NOMO-1 treated with dmso at 0.1 percent for 144 hours (cell line): ENCODE results near the gene DUSP8.
"Not testable (repeated sequence)": the region's sequence is repeated elsewhere in the genome, so short reads cannot be mapped to it uniquely, and the experiment has no call there.

Experiments
- DNase-seq: peaks from one replicate; lab custom pipeline; 2025; ENCODE audit not compliant: unreplicated experiment; lab: John Stamatoyannopoulos, UW

DUSP8 gene

DNA sequence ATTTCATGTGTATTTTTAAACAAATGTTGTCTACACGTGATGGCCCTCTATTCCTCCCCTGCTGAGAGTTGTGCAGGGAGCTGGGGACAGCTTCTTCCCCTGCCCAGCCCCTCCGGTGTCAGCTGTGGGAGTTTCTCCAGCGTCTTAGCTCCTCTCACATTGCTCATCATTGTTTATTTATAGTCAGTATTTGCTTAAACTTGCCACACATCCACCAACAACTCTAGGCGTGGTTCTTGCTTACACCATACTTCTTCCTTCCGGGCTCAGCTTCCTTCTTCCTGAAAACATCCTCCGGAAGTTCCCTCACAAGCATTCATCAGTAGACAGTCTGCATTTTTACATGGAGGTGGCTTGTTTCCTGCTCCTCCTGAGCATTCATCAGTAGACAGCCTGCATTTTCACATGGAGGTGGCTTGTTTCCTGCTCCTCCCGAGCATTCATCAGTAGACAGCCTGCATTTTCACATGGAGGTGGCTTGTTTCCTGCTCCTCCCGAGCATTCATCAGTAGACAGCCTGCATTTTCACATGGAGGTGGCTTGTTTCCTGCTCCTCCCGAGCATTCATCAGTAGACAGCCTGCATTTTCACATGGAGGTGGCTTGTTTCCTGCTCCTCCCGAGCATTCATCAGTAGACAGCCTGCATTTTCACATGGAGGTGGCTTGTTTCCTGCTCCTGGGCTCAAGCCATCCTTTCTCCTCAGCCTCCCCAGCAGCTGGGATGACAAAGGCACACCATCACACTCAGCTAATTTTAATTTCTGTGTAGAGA lies 17.3 kb upstream of the DUSP8 start:
- peak; percentile 78 for DNase-seq

GRCh38 chr11:1586699-1587098 lies 14.6 kb upstream of the DUSP8 start:
- no peak for DNase-seq

DNA sequence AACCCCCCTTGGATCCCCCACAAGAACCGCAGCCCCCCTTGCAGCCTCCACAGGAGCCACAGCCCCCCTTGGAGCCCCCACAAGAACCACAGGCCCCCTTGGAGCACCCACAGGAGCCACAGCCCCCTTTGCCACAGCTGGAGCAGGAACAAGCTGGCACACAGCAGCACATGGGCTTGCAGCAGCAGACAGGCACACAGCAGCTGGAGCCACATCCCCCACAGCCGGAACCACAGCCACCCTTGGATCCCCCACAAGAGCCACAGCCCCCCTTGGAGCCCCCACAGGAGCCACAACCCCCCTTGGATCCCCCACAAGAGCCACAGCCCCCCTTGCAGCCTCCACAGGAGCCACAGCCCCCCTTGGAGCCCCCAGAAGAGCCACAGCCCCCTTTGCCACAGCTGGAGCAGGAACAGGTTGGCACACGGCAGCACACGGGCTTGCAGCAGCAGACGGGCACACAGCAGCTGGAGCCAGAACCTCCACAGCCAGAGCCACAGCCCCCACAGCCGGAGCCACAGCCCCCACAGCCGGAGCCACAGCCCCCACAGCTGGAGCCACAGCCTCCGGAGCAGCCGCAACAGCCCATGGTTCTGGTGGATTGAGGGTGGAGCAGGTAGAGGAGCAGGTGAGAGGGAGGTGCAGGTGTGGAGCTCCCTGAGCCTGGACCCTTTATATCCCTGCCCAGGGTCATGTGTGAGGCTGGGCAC lies 12.7 kb upstream of the DUSP8 start, which contains the start of gene KRTAP5-1:
TSS of gene KRTAP5-1 (minus strand) at position 623 of the 710 bp plus-strand sequence. CDS start at position 589, 34 bp downstream.
- not testable (repeated sequence) for DNase-seq

GRCh38 chr11:1582909-1583308 lies 10.8 kb upstream of the DUSP8 start:
- not testable (repeated sequence) for DNase-seq

DNA sequence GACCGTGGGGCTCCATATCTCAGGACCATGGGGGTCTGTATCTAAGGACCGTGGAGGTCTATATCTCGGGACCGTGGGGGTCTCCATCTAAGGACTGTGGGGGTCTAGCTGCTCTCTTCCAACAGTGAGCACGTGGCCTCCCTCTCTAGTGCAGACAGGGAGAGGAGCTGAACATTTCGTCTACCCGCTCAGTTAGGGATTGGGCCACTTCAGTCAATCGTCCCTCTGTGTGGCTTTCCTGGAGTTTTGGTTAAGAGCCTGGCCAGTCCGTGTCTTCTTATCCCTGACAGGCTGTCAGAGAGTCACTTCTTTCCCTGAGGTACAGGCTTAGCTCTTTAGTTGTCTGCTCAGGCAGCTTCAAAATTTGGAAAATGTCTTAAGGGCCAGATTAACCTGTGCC lies 9.9 kb upstream of the DUSP8 start:
- no peak for DNase-seq

- no peak for DNase-seq
These were observed 4.8 kb upstream of the DUSP8 start for GRCh38 chr11:1576825-1577224.

DNA sequence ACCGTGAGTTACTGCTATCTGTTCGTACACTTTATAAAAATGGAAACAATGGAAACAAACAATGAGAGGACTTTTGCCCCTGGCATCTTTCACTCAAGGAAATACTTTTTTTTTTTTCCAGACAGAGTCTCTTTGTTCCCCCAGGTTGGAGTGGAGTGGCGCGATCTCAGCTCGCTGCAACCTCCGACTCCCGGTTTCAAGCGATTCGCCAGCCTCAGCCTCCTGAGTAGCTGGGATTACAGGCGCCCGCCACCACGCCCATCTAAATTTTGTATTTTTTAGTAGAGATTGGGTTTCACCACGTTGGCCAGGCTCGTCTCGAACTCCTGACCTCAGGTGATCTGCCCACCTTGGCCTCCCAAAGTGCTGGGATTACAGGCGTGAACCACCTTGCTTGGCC lies 3.7 kb upstream of the DUSP8 start:
- DNase-seq, result not testable (repeated sequence)

- DNase-seq, result no peak
These were observed 2.8 kb upstream of the DUSP8 start for GRCh38 chr11:1574933-1575242.

DNA sequence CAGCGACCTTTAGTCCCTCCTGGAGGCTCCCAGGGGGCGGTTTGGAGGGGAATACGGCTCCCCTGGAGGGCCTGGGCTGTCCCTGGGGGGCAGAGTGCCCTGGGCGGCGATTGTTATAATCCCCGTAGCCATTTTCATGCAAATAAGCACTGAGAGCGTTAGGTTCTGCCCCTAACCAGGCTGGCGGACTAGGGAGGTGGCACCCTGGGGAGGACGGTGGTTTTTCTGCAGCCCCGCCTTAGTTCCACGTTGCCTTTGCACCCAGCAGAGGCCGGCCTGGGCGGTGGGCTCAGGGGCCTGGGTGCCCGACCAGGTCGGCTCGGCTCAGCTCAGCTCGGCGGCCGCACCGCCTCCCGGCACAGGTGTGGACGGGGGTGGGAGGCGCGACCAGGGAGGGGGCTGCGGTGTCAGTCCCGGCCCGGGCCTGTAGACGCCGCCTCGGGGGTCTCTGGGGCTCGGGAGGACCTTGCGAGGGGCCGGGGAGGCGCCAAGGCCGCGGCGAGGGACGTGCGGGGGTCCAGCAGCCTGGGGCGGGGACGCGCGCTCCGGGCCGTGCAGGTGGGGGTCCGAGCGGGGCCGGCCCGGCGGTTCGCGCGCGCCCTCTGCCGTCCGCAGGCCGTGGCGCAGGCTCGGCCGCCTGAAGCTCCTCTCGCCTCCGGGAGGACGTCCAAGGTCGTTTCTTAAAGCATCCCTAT lies 2.3 kb upstream of the DUSP8 start:
- no peak for DNase-seq

DNA sequence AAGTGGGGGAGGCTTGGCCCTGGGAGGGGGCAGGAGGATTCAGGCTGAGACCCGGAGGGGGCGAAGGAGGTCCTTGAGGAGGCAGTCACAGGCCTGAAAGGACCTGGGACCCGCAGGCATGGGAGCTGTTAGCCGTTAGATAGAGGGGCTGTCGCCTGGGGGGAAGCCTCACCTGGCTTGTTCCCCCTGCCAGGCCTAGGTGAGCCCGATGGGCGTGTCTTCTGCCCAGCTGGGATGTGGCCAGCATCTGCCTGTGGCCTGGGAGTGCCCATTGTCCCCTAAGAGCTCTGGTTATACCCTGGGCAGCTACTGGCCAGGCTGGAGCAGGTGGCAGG lies 1.8 kb upstream of the DUSP8 start:
- DNase-seq, result no peak

DNA sequence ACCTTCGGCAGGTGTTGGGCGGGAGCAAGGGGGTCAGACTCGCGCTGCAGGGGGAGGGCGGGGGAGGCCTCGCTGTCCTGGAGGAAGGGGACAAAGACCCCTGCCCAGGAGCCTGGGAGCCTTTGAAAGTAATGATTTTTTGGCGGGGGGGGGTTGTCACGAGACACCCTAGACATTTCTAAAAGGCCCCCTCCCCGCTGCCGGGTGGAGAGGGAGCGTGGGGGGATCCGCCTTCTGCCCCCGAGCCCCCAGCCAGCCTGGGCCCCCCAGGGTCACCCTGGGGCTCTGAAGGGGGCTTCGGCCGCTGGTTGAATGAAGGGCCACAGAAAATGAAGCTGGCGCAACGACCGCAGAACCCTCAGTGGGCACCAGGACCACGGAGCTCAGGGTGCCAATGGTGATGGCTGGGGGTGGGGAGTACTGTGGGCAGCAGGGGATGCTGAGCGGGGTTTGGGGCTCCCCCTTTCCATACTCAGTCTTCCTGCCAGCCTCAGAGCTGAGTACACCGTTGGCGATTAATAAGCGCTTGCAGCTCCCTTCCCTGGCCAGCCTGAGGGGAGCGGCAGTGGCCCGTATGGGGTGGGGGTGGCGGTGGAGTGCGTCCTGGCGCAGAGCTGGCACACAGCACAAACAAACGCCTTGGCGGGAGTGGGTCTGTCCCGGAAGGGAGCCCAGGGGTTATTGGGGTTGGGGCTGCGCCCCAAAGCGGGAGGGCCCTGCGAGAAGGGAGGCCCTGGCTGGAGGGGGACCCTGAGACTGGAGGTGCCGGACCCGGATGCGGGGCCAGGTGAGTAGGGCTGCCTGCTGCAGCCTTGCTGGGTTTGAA lies 1.2 kb upstream of the DUSP8 start:
- no peak for DNase-seq

DNA sequence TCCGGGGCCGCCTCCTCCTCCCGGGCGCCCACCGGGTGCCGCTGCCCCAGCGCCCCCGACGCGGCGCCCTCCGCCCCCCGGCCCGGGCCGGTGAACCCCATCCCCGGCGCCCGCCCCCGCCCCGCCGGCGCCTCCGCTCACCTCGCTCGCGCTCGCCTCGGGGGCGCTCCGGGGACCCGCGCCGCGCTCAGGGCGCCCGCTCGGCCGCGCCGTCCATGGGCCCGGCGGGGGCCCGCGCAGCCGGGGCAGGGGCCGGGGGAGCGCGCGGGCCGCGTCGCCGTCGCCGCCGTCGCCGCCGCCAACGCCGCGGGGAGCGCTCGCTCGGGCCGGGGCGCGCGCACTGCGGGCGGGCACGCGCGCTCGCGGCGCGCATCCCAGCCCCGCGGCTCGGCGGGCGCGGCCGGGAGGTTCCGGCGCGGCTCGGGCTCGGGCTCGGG lies 293 bp downstream of the DUSP8 start:
- no peak for DNase-seq

GRCh38 chr11:1570896-1571759 lies 943 bp downstream of the DUSP8 start:
- DNase-seq, result no peak

DNA sequence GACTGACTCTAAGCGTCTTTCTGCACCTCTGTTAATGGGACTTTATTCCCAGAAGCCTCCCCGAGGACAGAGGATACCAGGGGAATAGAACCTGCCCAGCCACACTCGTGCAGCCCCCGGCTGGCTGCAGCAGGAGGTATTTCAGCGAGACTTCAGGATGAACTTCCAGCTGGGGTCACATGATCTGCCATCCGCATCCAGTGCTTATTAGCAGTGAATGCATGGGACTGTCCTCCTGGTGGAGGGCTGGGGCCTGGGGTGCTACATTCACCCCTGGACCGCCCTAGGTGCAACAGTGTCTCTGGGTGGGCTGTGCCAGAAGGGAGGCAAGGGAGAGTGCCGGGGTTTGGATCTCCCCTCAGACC lies 1.6 kb downstream of the DUSP8 start:
- DNase-seq, result no peak

- DNase-seq, result no peak
These were observed 2.0 kb downstream of the DUSP8 start for GRCh38 chr11:1570001-1570453.

DNA sequence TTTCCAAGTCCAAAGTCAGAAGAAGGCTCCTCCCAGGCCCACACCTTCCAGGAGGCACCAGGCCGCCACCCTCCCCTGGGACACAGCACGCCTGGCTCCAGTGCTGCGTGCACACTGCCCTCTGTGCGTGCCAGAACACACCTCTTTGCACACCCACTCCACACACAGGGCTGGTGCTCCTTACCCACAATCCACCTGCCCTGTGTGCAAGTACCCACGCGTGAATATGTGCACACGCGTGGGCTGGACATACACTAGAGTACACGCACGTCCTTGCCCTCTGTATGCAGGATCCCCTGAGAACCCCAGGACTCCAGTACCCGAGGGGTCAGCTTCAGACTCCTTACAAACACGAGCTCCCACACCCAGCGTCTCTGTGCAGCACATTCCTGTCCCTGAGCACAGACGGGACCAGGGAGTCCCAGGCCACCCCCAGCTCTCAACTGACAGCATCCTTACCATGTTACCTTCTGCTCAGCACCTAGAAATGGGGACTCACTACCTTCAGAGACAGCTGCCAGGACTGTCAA lies 2.8 kb downstream of the DUSP8 start:
- DNase-seq, result no peak

- DNase-seq, result no peak
These were observed 3.6 kb downstream of the DUSP8 start for GRCh38 chr11:1568441-1568911.

- DNase-seq, result no peak
These were observed 4.4 kb downstream of the DUSP8 start for GRCh38 chr11:1567721-1568100.

DNA sequence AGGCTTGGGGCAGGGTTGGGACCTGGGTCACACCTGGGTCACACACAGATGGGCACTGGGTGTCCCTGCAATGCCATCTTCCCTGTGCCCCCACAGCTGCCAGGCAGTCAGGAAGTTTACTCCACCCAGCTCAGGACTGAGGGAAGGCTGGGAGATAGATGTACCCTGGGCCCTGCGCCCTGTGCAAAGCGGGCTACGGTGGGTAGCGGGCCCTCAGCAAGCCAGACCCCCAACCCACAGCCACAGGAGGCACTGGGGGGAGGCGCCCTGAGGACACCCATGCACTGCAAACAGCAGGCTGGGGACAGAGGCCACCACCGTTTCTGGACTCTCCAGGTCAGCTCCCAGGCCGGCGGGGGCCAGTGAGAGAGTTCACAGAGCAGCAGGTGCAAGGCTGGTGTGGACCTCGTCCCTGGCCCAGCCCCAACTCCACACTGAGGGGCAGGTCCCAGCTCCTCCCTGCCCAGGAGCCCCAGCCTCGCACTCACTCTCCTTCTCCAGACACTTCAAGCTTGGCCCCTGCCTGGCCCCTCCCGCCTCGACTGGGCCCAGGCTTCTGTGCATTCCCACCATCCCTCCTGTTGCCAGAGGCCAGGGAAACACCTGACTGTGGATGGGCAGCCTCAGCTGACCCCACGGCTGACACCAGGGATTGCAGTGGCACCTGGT lies 4.9 kb downstream of the DUSP8 start:
- DNase-seq, result no peak
